Measurements from ENCODE around the gene UCK2.

DNA sequence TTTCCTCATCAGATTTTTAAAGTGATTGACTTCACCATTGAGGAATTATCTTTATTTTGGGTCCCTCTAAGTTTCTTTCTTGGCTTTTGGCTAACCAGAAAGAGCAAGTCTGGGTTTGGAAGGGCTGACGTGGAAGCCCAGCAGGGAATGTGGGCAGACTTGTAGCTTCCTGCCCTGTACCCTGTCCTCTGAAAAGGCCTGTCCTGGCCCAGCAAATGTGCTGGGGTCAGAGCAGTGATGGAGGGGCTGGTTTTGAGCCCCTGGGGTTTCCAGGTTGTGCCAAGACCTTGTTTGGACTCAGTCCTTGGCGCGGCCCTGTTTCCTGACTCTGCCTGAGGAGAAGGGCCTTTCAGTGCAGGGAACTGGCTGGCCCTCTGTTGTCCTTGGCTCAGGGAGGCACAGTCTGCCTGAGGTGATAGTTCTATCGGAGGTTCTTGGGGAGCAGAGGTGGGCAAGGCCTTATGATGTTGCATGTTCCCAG is 72.1 kb downstream of the UCK2 start:
- TF ChIP-seq, protein P1, sequence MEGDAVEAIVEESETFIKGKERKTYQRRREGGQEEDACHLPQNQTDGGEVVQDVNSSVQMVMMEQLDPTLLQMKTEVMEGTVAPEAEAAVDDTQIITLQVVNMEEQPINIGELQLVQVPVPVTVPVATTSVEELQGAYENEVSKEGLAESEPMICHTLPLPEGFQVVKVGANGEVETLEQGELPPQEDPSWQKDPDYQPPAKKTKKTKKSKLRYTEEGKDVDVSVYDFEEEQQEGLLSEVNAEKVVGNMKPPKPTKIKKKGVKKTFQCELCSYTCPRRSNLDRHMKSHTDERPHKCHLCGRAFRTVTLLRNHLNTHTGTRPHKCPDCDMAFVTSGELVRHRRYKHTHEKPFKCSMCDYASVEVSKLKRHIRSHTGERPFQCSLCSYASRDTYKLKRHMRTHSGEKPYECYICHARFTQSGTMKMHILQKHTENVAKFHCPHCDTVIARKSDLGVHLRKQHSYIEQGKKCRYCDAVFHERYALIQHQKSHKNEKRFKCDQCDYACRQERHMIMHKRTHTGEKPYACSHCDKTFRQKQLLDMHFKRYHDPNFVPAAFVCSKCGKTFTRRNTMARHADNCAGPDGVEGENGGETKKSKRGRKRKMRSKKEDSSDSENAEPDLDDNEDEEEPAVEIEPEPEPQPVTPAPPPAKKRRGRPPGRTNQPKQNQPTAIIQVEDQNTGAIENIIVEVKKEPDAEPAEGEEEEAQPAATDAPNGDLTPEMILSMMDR (IDR thresholded peaks at IDR 0.05): no peak
- TF ChIP-seq POLR2AphosphoS5 (IDR thresholded peaks at IDR 0.05): no peak

Measured in sigmoid colon (tissue), 4 donors.